ENCODE results near the gene ZNF282.

ZNF282 gene

DNA sequence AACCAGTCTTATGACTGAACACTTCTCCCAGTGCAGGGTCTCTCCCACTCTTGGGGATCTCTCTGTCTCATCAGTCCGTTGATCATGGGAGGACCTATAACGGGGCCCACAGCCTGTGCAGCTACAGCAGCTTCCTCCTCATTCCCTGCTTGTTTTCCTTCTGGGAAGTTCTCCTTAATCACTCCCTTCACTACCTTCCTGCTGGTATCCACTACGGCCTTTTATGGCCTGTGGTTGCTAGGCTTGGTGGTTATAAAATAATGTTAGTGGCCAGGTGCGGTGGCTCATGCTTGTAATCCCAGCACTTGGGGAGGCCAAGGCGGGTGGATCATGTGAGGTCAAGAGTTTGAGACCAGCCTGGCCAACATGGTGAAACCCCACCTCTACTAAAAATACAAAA, 3.5 kb upstream of the ZNF282 start:
- no peak for DNase-seq (ENCODE audit: low read depth)

DNA sequence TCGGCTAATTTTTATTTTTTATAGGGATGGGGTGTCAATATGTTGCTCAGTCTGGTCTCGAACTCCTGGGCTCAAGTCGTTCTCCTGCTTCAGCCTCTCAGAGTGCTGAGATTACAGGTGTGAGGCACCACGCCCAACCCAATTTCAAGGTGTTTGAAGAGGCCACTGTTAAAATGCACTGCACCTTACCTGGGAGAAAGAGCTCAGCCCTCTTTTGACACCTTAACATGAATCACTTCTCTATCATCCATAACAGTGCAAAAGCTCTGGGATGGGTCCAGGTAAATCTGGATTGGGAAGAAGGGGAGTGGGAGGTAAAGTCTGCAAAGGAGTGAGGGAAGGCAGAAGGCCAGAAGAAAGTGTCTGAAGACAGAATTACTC, 557 bp upstream of the ZNF282 start:
- DNase-seq (ENCODE audit: low read depth) = no peak

DNA sequence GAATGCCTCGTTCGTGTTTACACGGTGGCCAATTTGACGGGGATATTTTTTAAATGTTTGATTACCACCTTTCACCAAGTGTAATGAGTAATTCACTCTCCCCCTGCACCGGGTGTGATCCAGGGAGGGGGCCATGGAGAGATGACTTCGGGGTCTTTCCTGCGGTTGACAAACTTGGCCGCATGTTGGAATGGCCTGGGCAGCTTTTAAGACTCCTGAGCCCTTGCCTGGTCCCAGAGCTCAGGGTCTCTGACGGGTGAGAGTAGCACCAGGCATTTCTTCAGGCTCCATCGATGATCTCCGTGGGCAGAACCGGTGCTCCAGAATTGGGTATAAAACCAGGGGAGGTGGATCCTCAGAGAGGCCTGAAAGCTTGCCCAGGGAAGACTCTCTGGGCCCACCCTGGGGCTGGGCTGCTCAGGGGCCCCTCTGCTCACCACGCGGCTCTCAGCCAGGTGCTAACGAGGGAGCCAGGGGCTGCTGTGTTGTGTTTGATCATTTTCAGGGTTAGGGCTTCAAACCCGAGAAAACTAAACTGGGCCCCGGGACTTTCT, 882 bp downstream of the ZNF282 start:
- DNase-seq (ENCODE audit: low read depth) = peak; percentile 29

DNA sequence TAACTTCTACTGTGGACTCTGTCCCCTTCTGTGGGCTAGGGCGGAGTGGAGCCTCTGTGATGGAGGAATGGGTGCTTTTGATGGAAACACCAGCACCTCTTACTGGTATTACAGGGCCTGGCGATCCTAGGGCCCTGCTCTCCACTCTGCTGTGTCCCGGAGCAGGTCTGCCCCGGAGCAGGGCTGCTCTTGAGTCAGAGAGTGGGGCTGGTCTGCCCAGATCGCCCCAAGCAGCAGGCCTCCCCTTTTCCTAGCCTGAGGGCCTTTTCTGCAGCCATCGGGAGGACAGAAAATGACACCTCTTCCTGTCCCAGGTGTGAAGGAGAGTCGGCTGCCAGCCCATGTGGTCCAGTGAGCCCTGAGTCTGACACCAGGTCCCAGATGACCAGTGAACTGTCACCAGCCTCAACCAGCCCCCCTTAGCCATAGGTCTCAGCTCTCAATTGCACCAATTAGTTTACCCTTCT, 1.4 kb downstream of the ZNF282 start:
- peak; percentile 64 for DNase-seq (ENCODE audit: low read depth)

DNA sequence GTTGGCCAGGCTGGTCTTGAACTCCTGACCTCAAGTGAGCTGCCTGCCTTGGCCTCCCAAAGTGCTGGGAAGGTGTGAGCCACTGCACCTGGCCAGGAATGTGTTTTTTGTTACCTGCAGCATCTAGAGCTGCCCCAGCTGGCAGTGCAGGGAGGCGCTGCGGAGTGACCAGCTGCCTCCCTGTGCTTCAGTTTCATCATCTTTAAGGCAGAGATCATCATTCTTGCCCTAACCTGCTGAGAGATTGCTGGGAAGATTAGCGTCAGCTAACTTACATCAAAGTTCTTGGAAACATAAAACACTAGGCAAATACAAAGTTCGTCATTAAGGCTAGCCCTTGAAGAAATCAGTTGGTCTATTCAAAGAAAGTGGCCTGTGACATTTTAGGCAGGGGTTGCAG, 2.3 kb downstream of the ZNF282 start:
- DNase-seq (ENCODE audit: low read depth) = no peak

DNA sequence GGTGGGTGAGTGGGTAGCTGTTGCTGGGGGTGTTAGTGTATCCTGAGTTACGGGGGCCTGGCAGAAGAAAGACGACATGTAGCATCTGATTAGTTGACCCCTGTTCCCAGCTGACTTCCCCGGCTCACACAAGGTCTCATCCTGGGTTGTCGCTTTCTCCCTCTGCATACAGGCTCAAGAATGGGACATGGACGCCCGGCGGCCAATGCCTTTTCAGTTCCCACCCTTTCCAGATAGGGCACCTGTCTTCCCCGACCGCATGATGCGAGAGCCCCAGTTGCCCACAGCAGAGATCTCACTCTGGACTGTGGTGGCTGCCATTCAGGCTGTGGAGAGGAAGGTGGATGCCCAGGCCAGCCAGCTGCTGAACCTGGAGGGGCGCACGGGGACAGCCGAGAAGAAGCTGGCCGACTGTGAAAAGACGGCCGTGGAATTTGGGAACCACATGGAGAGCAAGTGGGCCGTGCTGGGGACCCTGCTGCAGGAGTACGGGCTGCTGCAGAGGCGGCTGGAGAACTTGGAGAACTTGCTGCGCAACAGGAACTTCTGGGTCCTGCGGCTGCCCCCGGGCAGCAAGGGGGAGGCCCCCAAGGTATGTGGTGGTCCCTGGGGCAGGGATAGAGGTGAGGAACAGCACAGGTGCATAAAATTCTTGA, 2.9 kb downstream of the ZNF282 start:
- no peak for DNase-seq (ENCODE audit: low read depth)

DNA sequence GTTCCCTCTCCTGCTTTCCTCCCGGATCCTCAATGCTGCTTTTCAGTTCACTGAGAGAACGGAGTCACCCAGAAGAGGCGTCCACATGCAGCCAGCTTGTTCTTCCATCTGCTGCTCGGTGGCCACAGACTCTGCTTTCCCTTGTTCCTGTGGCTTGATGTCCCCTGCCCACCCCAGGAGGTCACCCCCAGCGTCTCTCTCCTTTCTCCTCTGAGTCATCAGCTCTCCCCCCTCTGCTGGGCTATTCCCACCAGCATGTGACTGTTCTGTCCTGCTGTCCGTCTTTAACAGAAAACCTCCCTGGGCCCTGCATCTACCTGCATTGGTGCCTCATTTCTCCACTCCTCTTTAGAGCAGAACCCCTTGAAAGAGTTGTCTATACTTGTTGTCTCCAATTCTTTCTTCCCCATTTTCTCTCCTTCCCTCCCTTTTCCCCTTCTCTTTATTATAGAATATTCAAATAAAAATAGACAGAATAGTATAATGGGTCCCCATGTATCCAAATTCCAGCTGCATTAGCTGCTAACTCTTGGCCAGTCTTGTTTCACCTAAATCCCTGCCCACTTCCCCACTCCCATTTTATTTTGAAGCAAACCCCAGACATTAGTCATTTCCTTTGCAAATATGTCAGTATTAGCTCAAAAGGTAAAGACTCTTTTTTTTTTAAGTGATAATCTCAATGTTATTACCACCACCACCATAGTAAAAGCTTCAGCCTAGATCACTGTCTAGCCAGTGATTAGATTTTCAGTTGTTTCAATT, 4.1 kb downstream of the ZNF282 start:
- DNase-seq (ENCODE audit: low read depth) = peak; percentile 56

DNA sequence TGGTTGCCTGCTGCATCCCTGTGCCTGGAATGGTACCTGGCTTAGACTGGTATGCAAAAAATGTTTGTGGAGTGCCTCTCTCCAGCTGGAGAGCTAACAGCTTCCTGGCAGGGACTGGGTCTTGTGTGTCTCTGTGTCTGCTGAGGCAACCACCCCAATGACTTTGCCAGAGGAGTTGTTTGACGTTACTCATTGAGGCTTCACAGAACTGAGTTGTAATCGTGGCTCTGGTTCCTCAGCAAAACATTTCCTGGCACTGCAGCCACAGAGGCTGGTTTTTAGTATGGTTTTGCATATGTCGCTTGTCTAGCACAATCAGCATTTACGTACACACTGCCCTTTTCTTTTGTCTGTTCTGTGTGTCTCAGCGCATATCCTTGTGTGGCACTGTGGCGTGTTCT, 7.5 kb downstream of the ZNF282 start:
- no peak for DNase-seq (ENCODE audit: low read depth)

DNA sequence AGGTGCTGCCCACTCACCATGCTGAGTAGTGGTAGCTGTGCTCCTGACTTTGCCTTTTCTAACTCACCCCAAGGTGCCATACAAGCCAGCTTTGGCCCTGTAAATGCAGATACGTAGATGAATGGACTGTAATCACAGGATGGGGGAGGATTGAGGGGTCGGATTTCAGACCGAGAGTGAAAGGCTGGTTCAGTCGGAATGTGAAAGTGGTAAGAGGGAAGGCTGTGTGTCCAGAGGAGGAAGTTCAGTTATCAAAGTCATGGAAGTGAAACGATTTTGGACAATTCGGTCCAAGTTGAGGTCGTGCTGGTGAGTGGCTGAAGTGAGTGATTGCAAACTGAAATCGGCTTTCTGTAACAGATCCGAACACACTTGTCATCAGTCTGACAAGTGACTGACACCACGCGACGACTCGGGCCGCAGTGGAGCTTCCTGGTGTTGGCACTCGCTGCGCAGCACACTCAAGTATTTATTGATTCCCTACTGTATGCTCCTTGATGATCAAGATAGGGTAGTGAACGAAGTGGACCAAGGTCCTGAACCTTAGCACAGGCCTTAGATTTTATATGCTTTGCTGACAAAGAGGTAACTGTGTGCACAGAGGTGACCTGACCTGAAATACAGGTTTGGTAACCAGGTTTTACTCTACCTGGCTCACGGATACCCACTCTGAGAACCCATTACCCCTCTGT, 10.5 kb downstream of the ZNF282 start:
- DNase-seq (ENCODE audit: low read depth) = no peak

DNA sequence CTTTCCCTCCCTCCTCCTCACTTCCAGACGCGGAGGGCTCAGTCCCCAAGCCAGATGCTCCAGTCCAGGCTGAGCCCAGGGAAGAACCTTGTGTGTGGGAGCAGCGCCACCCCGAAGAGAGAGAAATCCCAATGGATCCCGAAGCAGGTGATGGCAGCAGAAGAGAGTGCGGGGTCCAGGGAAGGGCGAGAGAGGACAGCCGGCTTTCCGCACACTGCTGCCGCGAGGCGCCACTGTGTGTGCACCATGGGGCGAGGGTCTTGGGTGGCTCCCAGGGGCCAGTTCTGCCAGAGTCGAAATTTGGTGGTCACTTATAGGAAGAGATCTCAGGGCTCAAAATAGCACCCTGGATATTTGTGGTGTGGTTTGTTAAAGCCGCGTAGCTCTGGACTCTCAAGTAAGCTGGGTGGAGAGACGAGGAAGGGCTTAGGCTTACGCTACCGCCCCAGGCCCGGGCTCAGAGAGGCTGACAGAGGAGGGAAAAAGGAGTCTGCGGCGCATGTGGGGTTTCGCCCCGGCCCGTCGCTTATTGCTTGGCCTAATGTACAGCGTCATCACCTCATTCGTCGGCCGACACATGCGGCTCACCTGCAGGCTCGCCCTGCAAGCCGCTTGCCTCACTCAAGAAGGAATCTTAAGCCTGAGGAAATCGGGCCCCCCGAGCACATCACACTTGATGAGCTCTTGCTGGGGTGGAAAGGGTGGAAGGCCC, 12.1 kb downstream of the ZNF282 start:
- DNase-seq (ENCODE audit: low read depth) = no peak

DNA sequence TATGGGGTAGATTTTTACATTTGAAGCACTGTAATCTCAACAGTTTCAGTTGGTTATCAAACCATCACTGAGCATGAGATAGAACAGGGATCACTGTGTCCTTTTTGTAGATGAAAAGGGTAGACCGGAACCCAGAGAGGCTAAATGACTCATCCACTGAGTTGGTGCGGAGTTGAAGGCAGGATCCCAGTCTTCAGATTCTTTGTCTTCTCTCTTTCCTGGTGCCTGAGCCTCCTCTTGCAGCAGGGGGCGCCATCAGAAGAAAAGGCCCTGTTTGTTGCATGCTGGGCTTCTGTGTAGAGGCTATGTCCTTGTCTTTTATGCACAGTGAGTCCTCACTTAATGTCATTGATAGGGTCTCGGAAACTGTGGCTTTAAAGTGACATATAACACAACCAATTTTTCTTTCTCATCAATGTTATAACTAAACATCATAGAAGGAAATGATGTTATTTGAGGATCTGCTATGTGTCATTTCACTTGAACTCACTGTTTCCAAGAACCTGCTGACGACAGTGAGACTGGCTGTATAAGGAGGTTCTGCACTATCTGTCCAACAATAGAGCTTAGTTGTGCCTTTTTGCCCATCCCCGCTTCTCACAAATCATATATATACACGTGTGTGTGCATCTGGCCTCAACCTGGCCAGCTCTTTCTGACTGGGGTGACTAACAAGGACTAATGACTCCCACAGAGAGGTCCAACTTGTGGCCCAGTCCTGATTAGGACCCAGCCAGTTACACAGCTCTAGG, 14.3 kb downstream of the ZNF282 start:
- DNase-seq (ENCODE audit: low read depth) = peak; percentile 86

DNA sequence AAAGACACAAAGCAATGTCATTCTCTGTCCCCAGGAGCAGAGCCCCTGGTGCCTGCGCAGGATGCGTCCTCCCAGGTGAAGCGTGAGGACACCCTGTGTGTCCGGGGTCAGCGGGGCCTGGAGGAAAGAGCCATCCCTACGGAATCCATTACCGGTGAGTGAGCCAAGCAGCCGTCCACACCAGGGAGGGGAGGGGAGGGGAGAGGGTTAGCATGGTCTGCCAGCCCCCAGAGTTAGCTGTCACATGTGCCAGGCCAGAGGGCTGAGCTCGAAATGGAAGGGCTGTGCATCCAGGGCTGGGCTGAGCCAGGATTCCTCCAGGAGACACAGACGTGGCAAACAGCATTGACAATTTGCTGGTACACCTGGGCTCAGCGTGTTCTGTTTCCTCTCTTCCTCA, 15.2 kb downstream of the ZNF282 start:
- DNase-seq (ENCODE audit: low read depth) = no peak

DNA sequence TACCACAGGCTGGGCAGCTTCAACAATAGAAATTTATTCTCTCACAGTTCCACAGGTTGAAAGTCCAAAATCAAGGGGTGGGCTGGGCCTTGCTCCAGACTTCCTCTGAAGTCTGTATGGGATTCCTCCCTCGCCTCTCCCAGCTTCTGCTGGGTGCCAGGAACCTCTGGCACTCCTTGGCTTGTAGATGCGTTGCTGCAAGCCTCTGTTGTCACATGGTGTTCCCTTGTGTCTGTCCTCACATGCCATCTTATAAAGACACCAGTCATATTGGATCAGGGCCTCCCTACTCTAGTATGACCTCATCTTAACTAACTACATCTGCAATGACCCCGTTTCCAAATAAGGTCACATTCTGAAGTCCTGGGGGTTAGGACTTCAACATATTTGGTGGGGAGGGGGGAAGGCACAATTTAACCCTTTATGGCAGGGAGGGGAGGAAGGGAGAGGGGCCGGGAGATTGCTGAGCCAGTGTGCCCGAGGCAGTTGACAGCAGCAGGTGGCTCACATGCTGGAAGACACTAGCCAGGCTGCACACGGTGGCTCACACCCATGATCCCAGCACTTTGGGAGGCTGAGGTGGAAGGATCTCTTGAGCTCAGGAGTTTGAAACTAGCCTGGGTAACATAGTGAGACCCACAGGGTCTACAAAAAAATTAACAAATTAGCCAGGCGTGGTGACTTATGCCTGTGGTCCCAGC, 18.8 kb downstream of the ZNF282 start:
- no peak for DNase-seq (ENCODE audit: low read depth)

DNA sequence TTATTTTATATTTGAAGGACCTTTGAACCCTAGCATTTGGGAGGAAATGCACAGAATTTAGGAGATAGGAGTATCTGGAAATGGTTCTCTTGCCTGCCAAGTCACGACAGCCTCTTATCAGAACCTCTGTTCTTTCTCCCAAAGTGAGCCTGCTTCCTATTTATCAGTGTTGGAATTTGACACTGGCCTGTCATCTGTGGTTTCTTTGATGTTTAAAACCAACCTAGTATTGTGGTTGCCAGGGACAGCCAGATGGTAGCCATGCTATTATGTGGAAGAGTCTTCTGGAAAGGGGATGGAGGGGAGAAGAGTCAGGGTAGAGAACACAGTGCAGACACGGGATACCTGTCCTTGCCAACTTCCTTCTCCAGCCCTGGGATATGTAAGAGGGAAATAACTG, 21.1 kb downstream of the ZNF282 start:
- DNase-seq (ENCODE audit: low read depth) = no peak

DNA sequence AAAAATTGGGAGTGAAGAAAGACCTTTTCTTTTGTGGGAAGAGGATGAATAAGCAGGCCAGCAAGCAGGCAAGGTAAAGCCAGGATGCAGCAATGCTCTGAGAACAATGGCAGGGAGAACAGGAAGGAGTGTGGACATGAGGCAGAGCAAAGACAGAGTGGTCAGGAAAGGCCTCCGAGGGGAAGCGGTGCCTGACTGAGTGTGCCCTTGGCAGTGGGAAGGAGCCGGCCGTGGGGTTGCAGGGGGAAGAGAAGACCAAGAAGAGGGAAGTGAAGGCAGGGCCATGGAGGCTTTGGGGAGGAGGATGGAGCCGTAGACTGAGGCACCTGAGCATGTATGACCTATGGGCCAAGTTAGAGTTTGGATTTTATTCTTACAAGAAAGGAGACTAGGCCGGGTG, 22.2 kb downstream of the ZNF282 start:
- no peak for DNase-seq (ENCODE audit: low read depth)

DNA sequence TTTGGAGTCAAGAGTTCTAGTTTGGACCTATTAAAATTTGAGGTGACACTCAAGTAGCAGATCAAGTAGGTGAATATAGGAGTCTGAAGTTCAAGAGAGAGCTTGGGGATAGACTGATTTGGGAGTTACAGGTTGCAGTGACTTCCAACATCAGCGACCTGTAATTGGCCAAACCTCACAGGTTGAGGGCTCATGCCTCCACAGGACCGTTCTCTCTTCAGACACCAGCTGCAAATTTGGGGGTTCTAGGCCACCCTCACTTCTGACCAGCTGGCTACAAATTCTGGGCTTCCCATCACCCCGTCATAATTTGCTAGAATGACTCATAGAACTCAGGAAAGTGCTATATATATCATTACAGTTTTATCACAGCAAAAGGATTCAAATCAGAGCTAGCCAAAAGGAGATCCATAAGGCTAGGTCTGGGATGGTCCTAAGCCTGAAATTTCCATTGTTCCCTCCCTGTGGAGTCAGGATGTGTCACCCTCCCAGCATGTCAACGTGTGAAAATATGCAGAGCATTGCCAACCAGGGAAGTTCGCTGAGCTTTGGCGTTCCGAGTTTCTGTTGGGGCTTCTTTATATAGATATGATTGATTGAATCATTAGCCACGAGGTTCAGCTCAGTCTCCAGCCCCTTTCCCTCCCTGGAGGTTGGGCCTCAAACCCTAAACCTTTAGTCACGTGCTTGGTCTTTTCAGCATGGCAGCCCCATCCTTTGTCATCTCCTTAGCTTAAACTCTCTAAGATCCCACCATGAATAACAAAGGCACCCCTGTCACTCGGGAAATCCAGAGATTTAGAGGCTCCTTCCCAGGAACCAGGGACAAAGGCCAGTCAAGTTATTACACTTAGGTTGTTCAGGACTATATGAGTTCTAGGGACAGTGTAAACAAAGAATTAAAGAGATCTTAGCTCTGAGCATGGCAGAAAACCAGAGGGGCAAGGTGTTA, 23.4 kb downstream of the ZNF282 start:
- peak; percentile 25 for DNase-seq (ENCODE audit: low read depth)

DNA sequence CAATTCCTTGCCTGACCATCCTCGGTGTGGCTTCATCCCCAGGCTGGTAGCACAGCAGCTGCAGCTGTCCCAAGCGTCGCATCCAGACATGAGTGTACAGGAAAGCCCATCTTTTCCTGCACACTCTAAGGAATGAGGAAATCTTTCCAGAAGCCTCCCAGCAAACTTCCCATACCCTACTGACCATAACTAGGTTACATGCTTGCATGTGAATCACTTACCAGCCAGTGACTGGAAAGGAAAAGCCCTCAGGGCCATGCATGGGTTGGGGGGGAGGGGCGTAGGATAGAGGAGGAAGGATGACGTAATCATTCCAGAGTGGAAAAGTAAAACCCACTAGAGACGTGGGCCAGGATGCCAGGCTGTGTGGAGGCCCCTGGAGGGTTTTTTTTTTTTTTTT, 25.2 kb downstream of the ZNF282 start:
- DNase-seq (ENCODE audit: low read depth) = peak; percentile 90

DNA sequence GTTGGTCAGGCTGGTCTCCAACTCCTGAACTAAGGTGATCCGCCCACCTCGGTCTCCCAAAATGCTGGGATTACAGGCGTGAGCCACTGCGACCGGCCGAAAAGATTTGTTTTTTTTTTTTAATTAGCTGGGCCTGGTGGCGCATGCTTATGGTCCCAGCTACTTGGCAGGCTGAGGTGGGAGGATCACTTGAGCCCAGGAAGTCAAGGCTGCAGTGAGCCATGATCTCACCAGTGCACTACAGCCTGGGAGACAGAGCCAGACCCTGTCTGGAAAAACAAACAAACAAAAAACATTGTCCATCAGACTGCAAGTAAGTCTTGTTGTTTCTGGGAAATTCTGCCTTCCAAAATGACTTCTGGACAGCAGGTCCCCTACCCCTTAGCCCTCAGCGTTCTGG, 27.8 kb downstream of the ZNF282 start:
- DNase-seq (ENCODE audit: low read depth) = no peak

DNA sequence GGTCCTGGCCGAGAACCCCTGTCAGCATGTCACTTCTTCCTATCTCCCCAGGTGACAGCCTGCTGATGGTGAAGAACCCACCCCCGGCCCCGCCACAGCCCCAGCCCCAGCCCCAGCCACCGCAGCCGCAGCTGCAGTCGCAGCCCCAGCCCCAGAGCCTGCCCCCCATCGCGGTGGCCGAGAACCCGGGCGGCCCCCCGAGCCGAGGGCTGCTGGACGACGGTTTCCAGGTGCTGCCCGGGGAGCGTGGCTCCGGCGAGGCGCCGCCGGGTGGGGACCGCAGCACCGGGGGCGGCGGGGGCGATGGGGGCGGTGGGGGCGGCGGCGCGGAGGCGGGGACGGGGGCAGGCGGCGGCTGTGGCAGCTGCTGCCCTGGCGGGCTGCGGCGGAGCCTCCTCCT, 28.4 kb downstream of the ZNF282 start:
- no peak for DNase-seq (ENCODE audit: low read depth)

DNA sequence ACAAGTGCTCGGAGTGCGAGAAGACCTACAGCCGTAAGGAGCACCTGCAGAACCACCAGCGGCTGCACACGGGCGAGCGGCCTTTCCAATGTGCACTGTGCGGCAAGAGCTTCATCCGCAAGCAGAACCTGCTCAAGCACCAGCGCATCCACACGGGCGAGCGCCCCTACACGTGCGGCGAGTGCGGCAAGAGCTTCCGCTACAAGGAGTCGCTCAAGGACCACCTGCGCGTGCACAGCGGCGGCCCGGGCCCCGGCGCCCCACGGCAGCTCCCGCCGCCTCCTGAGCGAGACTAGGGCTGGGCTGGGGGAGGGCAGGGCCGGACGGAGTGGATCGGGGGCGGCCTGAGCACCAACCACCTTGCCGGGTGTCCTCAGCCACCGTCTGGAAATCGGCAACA, 29.0 kb downstream of the ZNF282 start:
- DNase-seq (ENCODE audit: low read depth) = no peak
